ENCODE results near the gene PLA2G15. TPM values are rescaled to one million over a fixed set of nuclear protein-coding genes. Genes with fewer than 3 reads are reported as not detected.

Gene PLA2G15
- total RNA-seq, 1 experiment from 2014 or later: 10.2 TPM

DNA sequence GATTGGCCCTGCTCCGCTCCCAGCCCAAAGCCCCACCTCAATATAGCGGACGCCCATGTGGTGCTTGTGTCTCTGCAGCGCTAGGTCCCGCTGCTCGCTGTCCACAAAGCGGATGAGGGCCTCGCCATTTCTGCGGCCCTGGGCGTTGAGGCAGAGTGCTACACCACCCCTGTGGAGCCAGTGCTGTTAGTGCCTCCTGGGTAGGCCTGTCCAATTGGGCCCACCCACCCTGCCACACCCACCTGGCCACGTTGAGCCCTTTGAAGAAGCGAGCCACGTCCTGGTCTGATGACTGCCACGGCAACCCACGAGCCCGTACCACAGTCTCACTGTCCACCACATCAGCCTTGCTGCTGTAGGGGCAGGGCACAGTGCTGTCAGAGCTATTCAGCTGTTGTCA is 12.8 kb upstream of the PLA2G15 start (continued):
- TF ChIP-seq, protein P1, sequence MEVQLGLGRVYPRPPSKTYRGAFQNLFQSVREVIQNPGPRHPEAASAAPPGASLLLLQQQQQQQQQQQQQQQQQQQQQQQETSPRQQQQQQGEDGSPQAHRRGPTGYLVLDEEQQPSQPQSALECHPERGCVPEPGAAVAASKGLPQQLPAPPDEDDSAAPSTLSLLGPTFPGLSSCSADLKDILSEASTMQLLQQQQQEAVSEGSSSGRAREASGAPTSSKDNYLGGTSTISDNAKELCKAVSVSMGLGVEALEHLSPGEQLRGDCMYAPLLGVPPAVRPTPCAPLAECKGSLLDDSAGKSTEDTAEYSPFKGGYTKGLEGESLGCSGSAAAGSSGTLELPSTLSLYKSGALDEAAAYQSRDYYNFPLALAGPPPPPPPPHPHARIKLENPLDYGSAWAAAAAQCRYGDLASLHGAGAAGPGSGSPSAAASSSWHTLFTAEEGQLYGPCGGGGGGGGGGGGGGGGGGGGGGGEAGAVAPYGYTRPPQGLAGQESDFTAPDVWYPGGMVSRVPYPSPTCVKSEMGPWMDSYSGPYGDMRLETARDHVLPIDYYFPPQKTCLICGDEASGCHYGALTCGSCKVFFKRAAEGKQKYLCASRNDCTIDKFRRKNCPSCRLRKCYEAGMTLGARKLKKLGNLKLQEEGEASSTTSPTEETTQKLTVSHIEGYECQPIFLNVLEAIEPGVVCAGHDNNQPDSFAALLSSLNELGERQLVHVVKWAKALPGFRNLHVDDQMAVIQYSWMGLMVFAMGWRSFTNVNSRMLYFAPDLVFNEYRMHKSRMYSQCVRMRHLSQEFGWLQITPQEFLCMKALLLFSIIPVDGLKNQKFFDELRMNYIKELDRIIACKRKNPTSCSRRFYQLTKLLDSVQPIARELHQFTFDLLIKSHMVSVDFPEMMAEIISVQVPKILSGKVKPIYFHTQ (CRISPR knock-in tag; IDR thresholded peaks at IDR 0.05): no peak
- TF ChIP-seq JAZF1 (CRISPR knock-in tag; IDR thresholded peaks at IDR 0.05): no peak

DNA sequence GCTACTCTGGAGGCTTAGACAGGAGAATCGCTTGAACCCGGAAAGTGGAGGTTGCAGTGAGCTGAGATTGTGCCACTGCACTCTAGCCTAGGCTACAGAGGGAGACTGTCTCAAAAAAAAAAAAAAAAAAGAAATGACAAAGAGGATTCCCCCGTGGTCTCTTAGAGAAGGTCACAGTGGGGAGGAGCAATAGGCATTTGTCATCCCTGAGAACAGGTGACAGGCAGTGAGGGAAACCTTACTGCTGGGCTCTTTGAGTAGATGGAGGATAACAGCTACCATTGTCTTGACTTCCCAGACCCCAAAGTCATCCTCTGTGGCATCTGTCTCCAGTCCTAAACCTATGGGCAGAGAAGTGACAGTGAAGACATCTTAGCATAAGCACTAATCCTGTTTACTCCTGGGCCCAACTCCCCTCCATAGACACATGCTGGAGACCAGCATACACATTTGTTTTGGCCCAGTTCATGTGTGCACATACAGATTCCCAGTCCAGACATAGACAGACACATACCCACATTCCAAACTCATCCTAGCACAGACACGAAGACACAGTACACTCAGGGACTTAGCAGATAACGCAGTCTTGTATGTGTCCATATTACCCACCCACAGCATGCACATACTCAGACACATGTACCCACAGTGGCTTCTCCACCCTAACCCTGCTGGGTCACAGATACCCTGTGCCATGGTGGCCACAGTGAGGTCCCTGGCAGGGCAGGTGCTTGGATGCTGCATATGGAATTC is 11.9 kb upstream of the PLA2G15 start:
- no peak for DNase-seq (ENCODE audit: low spot score)
- Mint-ChIP-seq H3K4me1 (peaks cover 22% of the 10 kb centered on the region), H3K36me3 (peaks cover 40% of the 10 kb centered on the region), H3K27ac (peak overlapping the region; percentile 77), H3K9me3 (no peaks in the 10 kb centered on the region), H3K4me3 (peak overlapping the region; percentile 72), H3K27me3 (ENCODE audit: low read depth) (no peaks in the 10 kb centered on the region)
- ChIA-PET CTCF (interaction anchor here (0.7 to 5.1 kb wide), 6 partner anchors 30 to 906 kb away, joined by 3 to 46 read pairs (median 4); partner anchors contain the start of gene NFATC3), POLR2A (no interaction called here)
- TF ChIP-seq MYBL2 (CRISPR knock-in tag; IDR thresholded peaks at IDR 0.05) (no peak), CBFB (CRISPR knock-in tag; IDR thresholded peaks at IDR 0.05; ENCODE audit: low read depth) (no peak), GRHL2 (CRISPR knock-in tag; IDR thresholded peaks at IDR 0.05; ENCODE audit: insufficient replicate concordance, severe bottlenecking) (no peak)
- TF ChIP-seq, protein P2, sequence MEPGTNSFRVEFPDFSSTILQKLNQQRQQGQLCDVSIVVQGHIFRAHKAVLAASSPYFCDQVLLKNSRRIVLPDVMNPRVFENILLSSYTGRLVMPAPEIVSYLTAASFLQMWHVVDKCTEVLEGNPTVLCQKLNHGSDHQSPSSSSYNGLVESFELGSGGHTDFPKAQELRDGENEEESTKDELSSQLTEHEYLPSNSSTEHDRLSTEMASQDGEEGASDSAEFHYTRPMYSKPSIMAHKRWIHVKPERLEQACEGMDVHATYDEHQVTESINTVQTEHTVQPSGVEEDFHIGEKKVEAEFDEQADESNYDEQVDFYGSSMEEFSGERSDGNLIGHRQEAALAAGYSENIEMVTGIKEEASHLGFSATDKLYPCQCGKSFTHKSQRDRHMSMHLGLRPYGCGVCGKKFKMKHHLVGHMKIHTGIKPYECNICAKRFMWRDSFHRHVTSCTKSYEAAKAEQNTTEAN (CRISPR knock-in tag; IDR thresholded peaks at IDR 0.05): no peak
- TF ChIP-seq, protein P3, sequence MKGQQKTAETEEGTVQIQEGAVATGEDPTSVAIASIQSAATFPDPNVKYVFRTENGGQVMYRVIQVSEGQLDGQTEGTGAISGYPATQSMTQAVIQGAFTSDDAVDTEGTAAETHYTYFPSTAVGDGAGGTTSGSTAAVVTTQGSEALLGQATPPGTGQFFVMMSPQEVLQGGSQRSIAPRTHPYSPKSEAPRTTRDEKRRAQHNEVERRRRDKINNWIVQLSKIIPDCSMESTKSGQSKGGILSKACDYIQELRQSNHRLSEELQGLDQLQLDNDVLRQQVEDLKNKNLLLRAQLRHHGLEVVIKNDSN (CRISPR knock-in tag; IDR thresholded peaks at IDR 0.05): no peak
- ATAC-seq: no peak

DNA sequence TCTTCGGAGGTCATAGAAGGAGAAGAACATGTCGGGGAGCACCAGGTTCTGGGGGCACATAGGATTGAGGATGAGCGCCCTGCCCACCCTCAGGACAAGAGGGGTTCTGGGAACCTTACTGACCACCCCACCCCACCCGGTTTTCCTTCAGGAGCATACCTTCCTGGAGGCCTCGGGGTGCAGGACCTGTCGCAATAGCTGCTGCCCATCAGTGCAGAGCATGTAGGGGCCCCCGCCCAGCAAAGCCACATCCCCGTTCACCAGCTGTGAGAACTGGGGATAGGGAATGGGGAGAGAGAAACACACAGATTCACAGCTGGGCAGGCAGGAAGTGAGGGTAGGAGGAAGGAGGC is 11.4 kb upstream of the PLA2G15 start:
- Mint-ChIP-seq H3K36me3 (peaks cover 36% of the 10 kb centered on the region), H3K27me3 (ENCODE audit: low read depth) (peaks cover 4% of the 10 kb centered on the region), H3K4me1 (peaks cover 22% of the 10 kb centered on the region), H3K27ac (peak overlapping the region; percentile 77; the same call in 1 of the 2 replicates), H3K4me3 (peak overlapping the region; percentile 72), H3K9me3 (no peaks in the 10 kb centered on the region)
- CTCF ChIA-PET: interaction anchor here (1.0 to 5.1 kb wide), 4 partner anchors 140 to 169 kb away, joined by 3 to 46 read pairs (median 5); partner anchors contain the start of gene NFATC3
- POLR2A ChIA-PET: interaction anchor here (1.0 to 4.2 kb wide), 2 partner anchors 77 to 149 kb away, joined by 3 to 39 read pairs; partner anchors contain the start of genes NFATC3, PRMT7 and SLC7A6OS
- TF ChIP-seq TCF7 (CRISPR knock-in tag; IDR thresholded peaks at IDR 0.05; ENCODE audit: low read depth): no peak
- TF ChIP-seq, protein P4, sequence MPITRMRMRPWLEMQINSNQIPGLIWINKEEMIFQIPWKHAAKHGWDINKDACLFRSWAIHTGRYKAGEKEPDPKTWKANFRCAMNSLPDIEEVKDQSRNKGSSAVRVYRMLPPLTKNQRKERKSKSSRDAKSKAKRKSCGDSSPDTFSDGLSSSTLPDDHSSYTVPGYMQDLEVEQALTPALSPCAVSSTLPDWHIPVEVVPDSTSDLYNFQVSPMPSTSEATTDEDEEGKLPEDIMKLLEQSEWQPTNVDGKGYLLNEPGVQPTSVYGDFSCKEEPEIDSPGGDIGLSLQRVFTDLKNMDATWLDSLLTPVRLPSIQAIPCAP (CRISPR knock-in tag; IDR thresholded peaks at IDR 0.05): no peak
- TF ChIP-seq, protein P5, sequence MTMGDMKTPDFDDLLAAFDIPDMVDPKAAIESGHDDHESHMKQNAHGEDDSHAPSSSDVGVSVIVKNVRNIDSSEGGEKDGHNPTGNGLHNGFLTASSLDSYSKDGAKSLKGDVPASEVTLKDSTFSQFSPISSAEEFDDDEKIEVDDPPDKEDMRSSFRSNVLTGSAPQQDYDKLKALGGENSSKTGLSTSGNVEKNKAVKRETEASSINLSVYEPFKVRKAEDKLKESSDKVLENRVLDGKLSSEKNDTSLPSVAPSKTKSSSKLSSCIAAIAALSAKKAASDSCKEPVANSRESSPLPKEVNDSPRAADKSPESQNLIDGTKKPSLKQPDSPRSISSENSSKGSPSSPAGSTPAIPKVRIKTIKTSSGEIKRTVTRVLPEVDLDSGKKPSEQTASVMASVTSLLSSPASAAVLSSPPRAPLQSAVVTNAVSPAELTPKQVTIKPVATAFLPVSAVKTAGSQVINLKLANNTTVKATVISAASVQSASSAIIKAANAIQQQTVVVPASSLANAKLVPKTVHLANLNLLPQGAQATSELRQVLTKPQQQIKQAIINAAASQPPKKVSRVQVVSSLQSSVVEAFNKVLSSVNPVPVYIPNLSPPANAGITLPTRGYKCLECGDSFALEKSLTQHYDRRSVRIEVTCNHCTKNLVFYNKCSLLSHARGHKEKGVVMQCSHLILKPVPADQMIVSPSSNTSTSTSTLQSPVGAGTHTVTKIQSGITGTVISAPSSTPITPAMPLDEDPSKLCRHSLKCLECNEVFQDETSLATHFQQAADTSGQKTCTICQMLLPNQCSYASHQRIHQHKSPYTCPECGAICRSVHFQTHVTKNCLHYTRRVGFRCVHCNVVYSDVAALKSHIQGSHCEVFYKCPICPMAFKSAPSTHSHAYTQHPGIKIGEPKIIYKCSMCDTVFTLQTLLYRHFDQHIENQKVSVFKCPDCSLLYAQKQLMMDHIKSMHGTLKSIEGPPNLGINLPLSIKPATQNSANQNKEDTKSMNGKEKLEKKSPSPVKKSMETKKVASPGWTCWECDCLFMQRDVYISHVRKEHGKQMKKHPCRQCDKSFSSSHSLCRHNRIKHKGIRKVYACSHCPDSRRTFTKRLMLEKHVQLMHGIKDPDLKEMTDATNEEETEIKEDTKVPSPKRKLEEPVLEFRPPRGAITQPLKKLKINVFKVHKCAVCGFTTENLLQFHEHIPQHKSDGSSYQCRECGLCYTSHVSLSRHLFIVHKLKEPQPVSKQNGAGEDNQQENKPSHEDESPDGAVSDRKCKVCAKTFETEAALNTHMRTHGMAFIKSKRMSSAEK (CRISPR knock-in tag; IDR thresholded peaks at IDR 0.05; ENCODE audit: borderline replicate concordance): no peak
- no peak for ATAC-seq
- DNase-seq (ENCODE audit: low spot score): no peak

Measured in WTC11 (cell line).